KMS-11 (cell line): ENCODE data around the gene CRYAA.
"Not testable (repeated sequence)": the region's sequence is repeated elsewhere in the genome, so short reads cannot be mapped to it uniquely, and the experiment has no call there.

Source experiments
- H2AFZ ChIP-seq: fragments of 200-600 bp; sonication (generic); 2 replicates; pipeline ENCODE4 v1.6.1; 2016; ENCODE audit warnings: antibody characterized with exemption, mixed run types, low read depth
- H3K27ac ChIP-seq: fragments of 200-600 bp; sonication (generic); 2 replicates; pipeline ENCODE4 v1.6.1; 2016; ENCODE audit warnings: mild to moderate bottlenecking, mixed run types
- H3K27me3 ChIP-seq: fragments of 200-600 bp; sonication (generic); 2 replicates; pipeline ENCODE4 v1.6.1; 2017; ENCODE audit warnings: mild to moderate bottlenecking, low read depth, mixed run types, moderate library complexity; ENCODE audit not compliant: insufficient read depth
- H3K36me3 ChIP-seq: fragments of 200-600 bp; sonication (generic); 2 replicates; pipeline ENCODE4 v1.6.1; 2017; ENCODE audit warnings: mild to moderate bottlenecking, mixed run types; ENCODE audit not compliant: insufficient read depth
- H3K4me1 ChIP-seq: fragments of 200-600 bp; sonication (generic); 2 replicates; pipeline ENCODE4 v1.6.1; 2016; ENCODE audit warnings: mild to moderate bottlenecking, low read depth, mixed run types; ENCODE audit not compliant: poor library complexity, severe bottlenecking
- H3K4me2 ChIP-seq: fragments of 200-600 bp; sonication (generic); 2 replicates; pipeline ENCODE4 v1.7.0; 2016; ENCODE audit warnings: mild to moderate bottlenecking, mixed run types
- H3K4me3 ChIP-seq: fragments of 200-600 bp; sonication (generic); IDR thresholded peaks from 2 replicates; pipeline ENCODE4 v1.6.1; 2017; ENCODE audit warnings: low read depth, low read length, mixed read lengths; ENCODE audit not compliant: insufficient read depth
- H3K79me2 ChIP-seq: fragments of 200-600 bp; sonication (generic); 2 replicates; pipeline ENCODE4 v1.6.1; 2016; ENCODE audit warnings: low read depth, mixed run types; ENCODE audit not compliant: insufficient read depth
- H3K9ac ChIP-seq: fragments of 200-600 bp; sonication (generic); 2 replicates; pipeline ENCODE4 v1.6.1; 2016; ENCODE audit warnings: mild to moderate bottlenecking, mixed run types
- H4K20me1 ChIP-seq: fragments of 200-600 bp; sonication (generic); 2 replicates; pipeline ENCODE4 v1.6.1; 2016; ENCODE audit warnings: mild to moderate bottlenecking, mixed run types; ENCODE audit not compliant: insufficient read depth
- TF ChIP-seq, protein P1 (sequence below): fragments of 200-600 bp; sonication (generic); conservative IDR thresholded peaks from 2 replicates; pipeline ENCODE4 v1.6.1; 2017; ENCODE audit warnings: low read depth, mild to moderate bottlenecking, antibody characterized with exemption, low read length, moderate library complexity, mixed read lengths

Gene CRYAA

DNA sequence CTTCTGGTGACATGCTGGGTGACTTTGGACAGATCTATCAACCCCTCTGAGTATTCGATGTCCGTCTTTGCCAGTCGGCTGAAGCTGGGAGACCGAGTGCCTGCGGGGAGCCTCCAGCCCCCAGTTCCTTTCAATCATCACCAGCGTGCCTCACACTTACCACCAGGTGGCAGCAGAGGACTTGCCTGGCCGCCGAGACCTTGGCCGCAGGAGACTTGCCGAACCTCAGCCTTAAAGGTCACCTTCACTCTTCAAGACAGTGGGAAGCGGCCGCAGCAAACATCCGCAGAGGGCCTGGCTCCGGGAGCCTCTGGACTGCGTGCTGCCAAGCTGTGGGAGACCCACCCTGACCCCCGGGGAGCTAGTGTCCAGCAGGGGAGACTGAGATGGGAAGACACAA lies 7.8 kb downstream of the CRYAA start:
- not testable (repeated sequence) for H3K4me2 ChIP-seq, H2AFZ ChIP-seq, H4K20me1 ChIP-seq, H3K4me3 ChIP-seq, H3K27me3 ChIP-seq, H3K27ac ChIP-seq, H3K36me3 ChIP-seq, H3K9ac ChIP-seq, H3K79me2 ChIP-seq, H3K4me1 ChIP-seq

DNA sequence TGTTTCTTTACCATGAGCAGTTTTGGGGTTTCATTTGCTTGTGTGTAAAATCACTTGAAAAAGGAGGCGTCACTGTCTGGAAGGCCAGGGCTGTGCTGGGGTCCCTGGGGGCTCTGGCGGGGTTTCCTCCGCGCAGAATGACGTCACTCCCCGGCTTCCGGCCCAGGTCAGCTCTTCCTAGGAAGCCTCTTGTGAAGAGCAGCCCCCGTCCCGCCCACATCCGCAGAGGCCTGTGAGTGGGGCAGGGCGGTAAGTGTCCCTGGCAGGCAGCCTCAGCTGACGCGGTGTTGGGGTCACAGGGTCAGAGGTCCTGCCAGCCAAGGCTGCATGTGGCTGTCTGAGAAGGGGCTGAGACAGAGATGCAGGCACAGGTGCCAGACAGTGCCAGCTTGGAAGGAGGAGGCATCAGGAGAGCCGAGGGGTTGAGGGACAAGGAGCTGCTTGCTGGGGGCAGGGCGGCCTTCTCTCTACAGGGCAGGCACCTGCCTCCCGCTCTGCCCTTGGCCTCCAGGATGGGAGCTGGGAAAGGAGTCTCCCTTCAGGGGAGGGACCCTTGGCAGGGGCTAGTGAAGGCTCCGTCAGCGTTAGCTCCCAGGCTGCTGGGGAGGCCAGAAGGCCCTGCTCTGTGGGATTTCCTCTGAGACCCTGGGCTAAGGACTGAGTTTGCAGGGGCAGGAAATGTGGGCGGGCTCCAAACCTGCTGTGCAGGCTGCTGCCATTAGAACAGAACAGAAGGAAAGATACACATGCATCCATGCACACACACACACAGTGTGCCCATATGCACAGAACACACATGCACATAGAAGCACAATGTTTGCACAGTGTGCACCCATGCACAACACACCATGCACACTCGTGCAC lies 8.5 kb downstream of the CRYAA start:
- H3K27ac ChIP-seq, H2AFZ ChIP-seq, H3K9ac ChIP-seq, H4K20me1 ChIP-seq, H3K4me1 ChIP-seq, H3K4me3 ChIP-seq, H3K27me3 ChIP-seq, H3K36me3 ChIP-seq, H3K79me2 ChIP-seq, H3K4me2 ChIP-seq: not testable (repeated sequence)

DNA sequence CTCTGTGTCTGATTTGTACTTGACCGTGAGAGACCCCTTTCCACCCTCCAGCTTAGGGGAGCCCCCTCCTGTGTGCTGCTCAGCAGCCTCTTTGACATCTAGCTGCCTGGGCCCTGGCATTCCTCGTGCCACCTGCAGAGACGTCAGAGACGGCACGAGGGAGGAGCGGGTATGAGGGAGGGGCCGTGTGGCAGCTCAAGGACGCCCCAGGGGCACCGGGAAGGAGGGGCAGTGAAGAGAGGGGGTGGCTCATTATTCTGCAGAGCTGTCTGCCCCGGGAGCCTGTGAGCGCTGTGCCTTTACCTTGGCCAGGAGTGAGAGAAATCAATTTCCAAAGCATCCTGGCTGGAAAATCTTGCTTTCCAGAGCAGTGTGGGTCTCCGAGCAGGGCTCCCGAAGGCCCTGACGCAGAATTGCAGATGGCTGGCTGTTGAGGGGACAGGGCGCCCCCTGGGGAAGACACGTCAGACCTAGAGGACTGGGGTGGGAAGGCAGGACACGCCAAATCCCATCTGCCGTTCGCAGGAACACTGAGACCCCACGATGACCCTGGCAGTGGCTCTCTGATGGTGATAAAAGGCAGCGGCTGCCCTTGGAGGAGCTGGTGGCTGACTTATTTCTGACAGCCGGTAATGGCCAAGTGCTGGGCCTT lies 9.5 kb downstream of the CRYAA start:
- not testable (repeated sequence) for H3K4me2 ChIP-seq, H3K9ac ChIP-seq, H2AFZ ChIP-seq, H3K27ac ChIP-seq, H3K27me3 ChIP-seq, H4K20me1 ChIP-seq, H3K4me3 ChIP-seq, H3K4me1 ChIP-seq, H3K79me2 ChIP-seq, H3K36me3 ChIP-seq

DNA sequence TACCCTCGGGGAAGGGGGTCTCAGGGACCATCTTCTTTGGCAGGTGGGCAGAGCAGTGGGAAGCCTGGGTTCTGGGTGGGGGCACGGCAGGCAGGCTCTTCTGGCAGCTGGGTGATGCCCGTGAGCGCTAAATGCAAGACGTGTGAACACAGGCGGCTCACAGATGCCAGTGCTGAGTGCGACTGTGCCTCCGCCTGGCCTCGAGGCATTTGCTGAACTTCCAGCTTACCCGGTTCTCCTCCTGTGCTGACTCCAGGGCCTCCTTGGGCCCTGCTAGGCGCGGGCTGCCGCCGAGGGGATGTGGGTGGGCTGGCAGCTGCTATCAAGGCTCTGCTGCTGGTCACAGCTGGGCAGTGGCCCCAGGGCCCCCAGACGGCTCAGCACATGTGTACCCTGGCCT lies 12.2 kb downstream of the CRYAA start:
- H3K36me3 ChIP-seq, H4K20me1 ChIP-seq, H3K4me1 ChIP-seq, H3K79me2 ChIP-seq, H3K27me3 ChIP-seq, H3K4me2 ChIP-seq, H3K9ac ChIP-seq, H2AFZ ChIP-seq, H3K4me3 ChIP-seq, H3K27ac ChIP-seq: not testable (repeated sequence)

DNA sequence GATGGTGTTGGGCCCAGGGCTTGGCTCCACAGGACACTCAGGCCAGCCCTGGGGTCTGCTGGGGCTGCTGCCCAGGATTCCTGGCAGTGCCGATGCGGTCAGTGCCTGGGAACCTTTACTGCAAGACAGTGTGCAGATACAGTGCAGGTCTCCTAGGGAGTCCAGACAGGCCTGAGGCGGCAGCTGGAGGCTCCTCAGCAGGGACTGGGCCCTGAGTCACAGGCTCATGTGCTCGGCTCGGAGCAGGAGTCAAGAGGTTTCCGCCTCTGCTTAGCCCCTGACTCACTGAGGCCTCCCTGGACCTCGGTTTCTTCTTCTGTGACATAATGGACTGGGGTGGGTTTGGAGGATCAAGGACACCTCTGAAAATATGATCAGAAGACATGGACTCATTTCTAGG lies 18.5 kb downstream of the CRYAA start:
- H2AFZ ChIP-seq, H3K79me2 ChIP-seq, H3K4me1 ChIP-seq, H3K9ac ChIP-seq, H3K27me3 ChIP-seq, H3K4me3 ChIP-seq, H3K27ac ChIP-seq, H4K20me1 ChIP-seq, H3K4me2 ChIP-seq, H3K36me3 ChIP-seq: not testable (repeated sequence)

DNA sequence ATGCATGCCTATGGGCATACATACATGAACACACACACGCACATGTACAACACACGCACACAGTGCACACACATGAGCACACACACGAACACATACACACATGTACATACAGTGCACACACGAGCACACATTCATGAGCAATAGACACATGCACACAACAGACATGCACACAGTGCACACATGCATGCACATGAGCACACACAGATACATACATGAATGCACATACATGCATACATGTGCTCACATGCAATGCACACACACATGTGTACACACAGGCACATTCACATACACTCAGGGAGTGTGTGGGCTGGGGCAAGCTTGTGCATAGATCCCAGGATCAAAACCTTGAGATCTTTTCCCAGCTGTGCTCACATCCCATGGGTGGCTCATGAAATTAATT lies 18.9 kb downstream of the CRYAA start:
- Histone ChIP-seq H2AFZ (no peak overlapping the region), H3K36me3 (no peaks in the 10 kb centered on the region), H3K4me2 (no peak overlapping the region), H3K4me1 (no peaks in the 10 kb centered on the region), H3K27ac (no peak overlapping the region), H3K4me3 (no peak overlapping the region), H3K79me2 (no peaks in the 10 kb centered on the region), H4K20me1 (no peaks in the 10 kb centered on the region), H3K9ac (no peak overlapping the region), H3K27me3 (no peaks in the 10 kb centered on the region)
- TF ChIP-seq, protein P1, sequence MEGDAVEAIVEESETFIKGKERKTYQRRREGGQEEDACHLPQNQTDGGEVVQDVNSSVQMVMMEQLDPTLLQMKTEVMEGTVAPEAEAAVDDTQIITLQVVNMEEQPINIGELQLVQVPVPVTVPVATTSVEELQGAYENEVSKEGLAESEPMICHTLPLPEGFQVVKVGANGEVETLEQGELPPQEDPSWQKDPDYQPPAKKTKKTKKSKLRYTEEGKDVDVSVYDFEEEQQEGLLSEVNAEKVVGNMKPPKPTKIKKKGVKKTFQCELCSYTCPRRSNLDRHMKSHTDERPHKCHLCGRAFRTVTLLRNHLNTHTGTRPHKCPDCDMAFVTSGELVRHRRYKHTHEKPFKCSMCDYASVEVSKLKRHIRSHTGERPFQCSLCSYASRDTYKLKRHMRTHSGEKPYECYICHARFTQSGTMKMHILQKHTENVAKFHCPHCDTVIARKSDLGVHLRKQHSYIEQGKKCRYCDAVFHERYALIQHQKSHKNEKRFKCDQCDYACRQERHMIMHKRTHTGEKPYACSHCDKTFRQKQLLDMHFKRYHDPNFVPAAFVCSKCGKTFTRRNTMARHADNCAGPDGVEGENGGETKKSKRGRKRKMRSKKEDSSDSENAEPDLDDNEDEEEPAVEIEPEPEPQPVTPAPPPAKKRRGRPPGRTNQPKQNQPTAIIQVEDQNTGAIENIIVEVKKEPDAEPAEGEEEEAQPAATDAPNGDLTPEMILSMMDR = no peak
